GM20000 (cell line): ENCODE measurements around the gene USP2.

Source experiments
- DNase-seq: peaks from one replicate; pipeline ENCODE4 v3.0.0; 2012; ENCODE audit warnings: low spot score
- CTCF ChIP-seq: IDR thresholded peaks from 2 replicates; pipeline ENCODE4 v1.5.1; 2012; ENCODE audit warnings: mild to moderate bottlenecking, control low read depth; ENCODE audit errors: extremely low read depth, missing control alignments

The USP2 gene

GRCh38 chr11:119359365-119360214 is 21.9 kb downstream of the USP2 start:
- no peak for TF ChIP-seq CTCF
- DNase-seq: no peak

GRCh38 chr11:119357074-119357473 is 24.4 kb downstream of the USP2 start:
- DNase-seq: no peak
- no peak for TF ChIP-seq CTCF

- peak; percentile 92 for DNase-seq
- TF ChIP-seq CTCF: peak; percentile 88
Measured at GRCh38 chr11:119356349-119357031, 25.0 kb downstream of the USP2 start.

- no peak for TF ChIP-seq CTCF
- DNase-seq: no peak
Measured at GRCh38 chr11:119355091-119355843, 26.2 kb downstream of the USP2 start.

GRCh38 chr11:119352857-119353260 is 28.6 kb downstream of the USP2 start:
- DNase-seq: no peak
- TF ChIP-seq CTCF: no peak

GRCh38 chr11:119351232-119351631 is 30.3 kb downstream of the USP2 start:
- no peak for TF ChIP-seq CTCF
- no peak for DNase-seq

- no peak for TF ChIP-seq CTCF
- DNase-seq: no peak
Measured at GRCh38 chr11:119350302-119350701, 31.2 kb downstream of the USP2 start.
